Heart right ventricle (tissue), 16 donors: ENCODE results near the gene L3MBTL2. TPM values are rescaled to one million over a fixed set of nuclear protein-coding genes. Genes with fewer than 3 reads are reported as not detected.
A peak's percentile ranks its signal among the peaks of the same experiment; 100 is the strongest.

Experiments
- ATAC-seq, 8 donors: fragments of 200-7000 bp; cut with Tn5 transposase; one replicate each; pipeline ENCODE4 v1.9.1; 2020; ENCODE audit warnings: mild to moderate bottlenecking in 8 of 8, moderate library complexity in 8 of 8, moderate number of reproducible peaks in 1 of 8
- DNase-seq, 2 donors: peaks; one replicate each; pipeline ENCODE4 v3.0.0-alpha.2; 2020
- H3K27ac ChIP-seq, 10 donors: fragments of 200-600 bp; sonication (generic) in 2 of 10; one replicate each; pipeline versions ENCODE4 v1.5.0 to v1.8.0; 2020 to 2022; ENCODE audit warnings: mild to moderate bottlenecking in 3 of 10
- H3K27me3 ChIP-seq, 7 donors: fragments of 200-600 bp; one replicate each; pipeline ENCODE4 v1.8.0; 2021 to 2022; ENCODE audit warnings: mild to moderate bottlenecking in 2 of 7
- H3K36me3 ChIP-seq, 9 donors: fragments of 200-600 bp; sonication (generic) in 1 of 9; one replicate each; pipeline versions ENCODE4 v1.5.0 to v1.8.0; 2020 to 2022; ENCODE audit warnings: mild to moderate bottlenecking in 2 of 9
- H3K4me1 ChIP-seq, 9 donors: fragments of 200-600 bp; sonication (generic) in 1 of 9; one replicate each; pipeline versions ENCODE4 v1.5.0 to v1.8.0; 2020 to 2022; ENCODE audit warnings: mild to moderate bottlenecking in 4 of 9
- H3K4me3 ChIP-seq, 10 donors: fragments of 200-600 bp; sonication (generic) in 2 of 10; one replicate each; pipeline versions ENCODE4 v1.5.0 to v1.8.0; 2020 to 2022; ENCODE audit warnings: mild to moderate bottlenecking in 7 of 10, moderate library complexity in 2 of 10
- H3K9me3 ChIP-seq, 11 donors: fragments of 200-600 bp in 10 of 11; sonication (generic) in 2 of 11; one replicate each; pipeline versions ENCODE4 v1.5.0 to v1.8.0; 2013 to 2022; ENCODE audit warnings: mild to moderate bottlenecking in 2 of 11, control low read depth in 1 of 11, moderate library complexity in 1 of 11
- CTCF ChIP-seq, 9 donors: fragments of 200-600 bp; sonication (generic) in 2 of 9; IDR thresholded peaks; one replicate each; pipeline versions ENCODE4 v1.5.0 to v1.8.0; 2021 to 2022; ENCODE audit warnings: antibody characterized with exemption in 9 of 9, mild to moderate bottlenecking in 5 of 9, moderate library complexity in 1 of 9
- whole genome bisulfite sequencing, 2 donors: extraction: QIAGEN DNeasy Blood & Tissue Kit; methylation state at CpG; one replicate each; pipeline ENCODE4 v1.1.7; 2013; ENCODE audit warnings: inconsistent platforms in 1 of 2; 5-methylcytosine and 5-hydroxymethylcytosine counted together
- intact Hi-C, 10 donors: fragments of 100-400 bp; cut with DNase I; formaldehyde crosslinking; loops; one replicate each; pipeline versions ENCODE4 v1.11.1 to v1.14.2; 2022
- polyA plus RNA-seq, 2 donors: library from polyadenylated mRNA; stranded (reverse); fragments of 200-250 nt; gene quantifications; one replicate each; pipeline ENCODE4 v1.2.3, GENCODE V29; 2013
- total RNA-seq, 10 donors: library from RNA; stranded (reverse); fragmentation: NEBNext Ultra II Directional in 3 of 10; extraction: Animal tissue kit (Norgen Biotek cat#: 25700) in 3 of 10; gene quantifications; one replicate each; pipeline versions ENCODE4 v1.2.1 to v1.2.4, GENCODE V29; 2021 to 2023
- donor health status: Arrhythmogenic right ventricular cardiomyopathy.
- donor health status: ischemic (EF 13 %, LVEDD 7.1; RV severe dilation, severe dysfunction).
- donor health status: healthy with polysubstance abuse.
- donor health status: DM: no; HTN: yes; CAD: no.
- donor health status: DM: no; HTN: no; CAD: no.
- donor health status: ischemic (EF 25% LVEDD 6.9; RV normal size, moderate dysfunction).
- donor health status: ischemic (EF 25% LVEDD 5.7; RV mildly dilated, moderate dysfunction).
- donor health status: healthy.
- donor health status: DM: yes; HTN: yes; CAD: no.
- donor health status: Ischemic cardiomyopathy.
- donor health status: ischemic (EF 35%, LVEDD 5.7; RV mildly dilated, moderate dysfunction).
- donor health status: nonischemic (EF 11% LVEDD 7.7; RV severe dilation, severe dysfunction).
- donor health status: DM: yes; HTN: yes; CAD: no.
- donor health status: PGD.
- donor health status: ischemic (EF 29% LVEDD 5.4; RV normal size, mild dysfunction).
- donor health status: nonischemic (EF 23%, LVEDD 6.1; RV moderate dilation, normal function).

L3MBTL2 gene
- total and polyA plus RNA-seq, 12 donors: 10.0 to 18.5 (median 15.1) TPM

- Histone ChIP-seq H3K27ac (peak overlapping the region in 9 of 10 donors; percentile 73 to 89 (median 82)), H3K4me3 (peak overlapping the region in 6 of 10 donors; percentile 17 to 45 (median 34)), H3K9me3 (no peaks in the 10 kb centered on the region), H3K36me3 (peaks cover 0 to 69% (median 31%) of the 10 kb centered on the region in 9 donors), H3K4me1 (peaks cover 12 to 40% (median 27%) of the 10 kb centered on the region in 9 donors), H3K27me3 (no peaks in the 10 kb centered on the region)
- intact Hi-C loops: no loop called here
- ATAC-seq (no peak), DNase-seq (no peak)
- TF ChIP-seq CTCF (IDR thresholded peaks at IDR 0.05): no peak
- 62 to 88% methylated on average over 7 of the region's 7 CpGs for WGBS, 2 donors
Measured at GRCh38 chr22:41215926-41216325, 10.8 kb downstream of the L3MBTL2 start.

GRCh38 chr22:41216984-41217383 lies 11.9 kb downstream of the L3MBTL2 start:
- peak overlapping the region; percentile 70 to 89 (median 80) for H3K27ac ChIP-seq
- intact Hi-C loops: no loop called here
- peaks cover 12 to 40% (median 27%) of the 10 kb centered on the region in 9 donors for H3K4me1 ChIP-seq
- no peak for TF ChIP-seq CTCF (IDR thresholded peaks at IDR 0.05)
- ATAC-seq: peak; percentile 3 to 56 (median 27)
- no peak for DNase-seq
- H3K36me3 ChIP-seq: peaks cover 0 to 69% (median 41%) of the 10 kb centered on the region in 9 donors
- no peaks in the 10 kb centered on the region for H3K27me3 ChIP-seq
- peak overlapping the region in 9 of 10 donors; percentile 3 to 45 (median 30) for H3K4me3 ChIP-seq
- 59 to 72% methylated on average over 13 of the region's 13 CpGs for WGBS, 2 donors
- no peaks in the 10 kb centered on the region for H3K9me3 ChIP-seq

- Histone ChIP-seq H3K27ac (peak overlapping the region; percentile 70 to 89 (median 80)), H3K36me3 (peaks cover 0 to 69% (median 48%) of the 10 kb centered on the region in 9 donors), H3K27me3 (no peaks in the 10 kb centered on the region), H3K4me1 (peaks cover 12 to 40% (median 27%) of the 10 kb centered on the region in 9 donors), H3K4me3 (peak overlapping the region in 8 of 10 donors; percentile 3 to 45 (median 30)), H3K9me3 (no peaks in the 10 kb centered on the region)
- ATAC-seq (peak; percentile 87 to 95 (median 91)), DNase-seq (peak; percentile 69 to 83)
- WGBS, 2 donors: 33 to 37% methylated on average over 16 of the region's 16 CpGs
- no peak for TF ChIP-seq CTCF (IDR thresholded peaks at IDR 0.05)
- intact Hi-C loops: no loop called here
Measured at GRCh38 chr22:41217553-41218157, 12.5 kb downstream of the L3MBTL2 start.

- no peaks in the 10 kb centered on the region for H3K27me3 ChIP-seq
- no peak overlapping the region for H3K27ac ChIP-seq
- H3K9me3 ChIP-seq: no peaks in the 10 kb centered on the region
- no peak overlapping the region for H3K4me3 ChIP-seq
- 92 to 94% methylated on average over 9 of the region's 9 CpGs for WGBS, 2 donors
- no peak for ATAC-seq
- H3K36me3 ChIP-seq: peaks cover 0 to 94% (median 79%) of the 10 kb centered on the region in 9 donors
- no peak for TF ChIP-seq CTCF (IDR thresholded peaks at IDR 0.05)
- peaks cover 0 to 13% (median 6%) of the 10 kb centered on the region in 9 donors for H3K4me1 ChIP-seq
- intact Hi-C loops: no loop called here
- DNase-seq: no peak
Measured at GRCh38 chr22:41222846-41223507, 17.9 kb downstream of the L3MBTL2 start.
